DMS153 treated with DMSO at 0.1 percent for 48 hours (cell line): ENCODE data around the gene TNP2.

Experiments used
- DNase-seq: peaks from one replicate; lab custom pipeline; 2025; ENCODE audit not compliant: unreplicated experiment; lab: John Stamatoyannopoulos, UW

Gene TNP2

DNA sequence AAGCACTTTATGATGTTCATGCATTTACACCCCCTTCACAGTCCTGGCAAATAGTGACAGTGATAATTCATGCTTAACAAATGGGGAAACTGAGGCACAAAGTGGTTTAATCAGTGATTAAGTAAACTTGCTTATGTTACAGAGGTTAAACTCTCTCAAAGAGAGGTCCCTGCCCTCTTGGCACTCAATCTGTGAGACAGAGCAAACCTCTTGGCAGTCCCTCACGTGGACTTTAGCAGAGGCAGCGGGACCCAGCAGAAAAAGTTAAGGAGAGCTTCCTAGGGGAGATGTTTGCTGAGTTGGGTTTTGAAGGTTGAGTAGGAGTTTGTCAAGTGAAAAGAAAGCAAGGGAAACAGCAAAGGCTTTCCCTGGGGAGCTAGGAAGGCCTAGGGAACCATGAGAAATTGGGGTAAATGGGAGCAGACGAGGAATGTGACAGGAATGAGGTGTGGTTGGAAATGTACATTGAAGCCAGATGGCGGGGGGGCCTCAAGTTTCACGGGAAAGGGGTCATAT, 23.8 kb downstream of the TNP2 start:
- no peak for DNase-seq

DNA sequence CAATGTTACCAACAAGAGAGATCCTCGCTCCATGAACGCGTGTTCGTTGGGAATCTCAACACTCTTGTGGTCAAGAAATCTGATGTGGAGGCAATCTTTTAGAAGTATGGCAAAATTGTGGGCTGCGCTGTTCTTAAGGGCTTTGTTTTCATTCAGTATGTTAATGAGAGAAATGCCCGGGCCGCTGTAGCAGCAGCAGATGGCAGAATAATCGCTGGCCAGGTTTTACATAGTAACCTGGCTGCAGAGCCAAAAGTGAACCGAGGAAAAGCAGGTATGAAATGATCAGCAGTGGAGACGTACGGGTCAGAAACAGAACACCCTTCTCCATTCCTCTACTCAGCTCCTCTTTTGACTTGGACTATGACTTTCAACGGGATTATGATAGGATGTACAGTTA, 26.5 kb downstream of the TNP2 start:
- DNase-seq: no peak

DNA sequence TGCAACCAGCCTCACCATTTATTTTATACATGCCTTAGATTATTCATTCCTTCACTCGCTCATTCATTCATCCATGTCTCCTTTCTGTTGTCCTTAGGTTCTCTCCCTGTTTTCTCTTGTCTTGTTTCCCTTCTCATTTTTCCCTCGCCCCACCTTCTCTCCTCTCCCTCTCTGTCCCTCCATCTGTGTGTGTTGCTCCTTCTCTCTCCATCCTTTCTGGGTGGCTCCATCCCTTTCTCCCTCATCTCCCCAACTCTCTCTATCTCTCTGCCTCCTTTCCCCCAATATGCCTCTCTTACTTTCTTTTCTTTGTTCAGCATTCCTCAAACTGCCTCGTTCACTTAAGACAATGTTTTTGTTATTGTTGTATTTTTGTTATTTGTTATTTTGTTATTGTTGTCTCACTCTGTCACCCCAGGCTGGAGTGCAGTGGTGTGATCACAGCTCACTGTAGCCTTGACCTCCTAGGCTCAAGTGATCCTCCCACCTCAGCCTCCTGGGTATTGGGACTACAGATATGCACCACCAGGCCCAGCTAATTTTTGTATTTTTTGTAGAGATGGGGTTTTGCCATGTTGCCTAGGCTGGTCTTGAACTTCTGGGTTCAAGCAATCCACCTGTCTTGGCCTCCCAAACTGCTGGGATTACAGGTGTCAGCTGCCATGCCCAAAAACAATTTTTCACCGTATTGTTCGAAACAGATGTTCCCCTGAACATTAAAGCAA, 27.5 kb downstream of the TNP2 start:
- no peak for DNase-seq

DNA sequence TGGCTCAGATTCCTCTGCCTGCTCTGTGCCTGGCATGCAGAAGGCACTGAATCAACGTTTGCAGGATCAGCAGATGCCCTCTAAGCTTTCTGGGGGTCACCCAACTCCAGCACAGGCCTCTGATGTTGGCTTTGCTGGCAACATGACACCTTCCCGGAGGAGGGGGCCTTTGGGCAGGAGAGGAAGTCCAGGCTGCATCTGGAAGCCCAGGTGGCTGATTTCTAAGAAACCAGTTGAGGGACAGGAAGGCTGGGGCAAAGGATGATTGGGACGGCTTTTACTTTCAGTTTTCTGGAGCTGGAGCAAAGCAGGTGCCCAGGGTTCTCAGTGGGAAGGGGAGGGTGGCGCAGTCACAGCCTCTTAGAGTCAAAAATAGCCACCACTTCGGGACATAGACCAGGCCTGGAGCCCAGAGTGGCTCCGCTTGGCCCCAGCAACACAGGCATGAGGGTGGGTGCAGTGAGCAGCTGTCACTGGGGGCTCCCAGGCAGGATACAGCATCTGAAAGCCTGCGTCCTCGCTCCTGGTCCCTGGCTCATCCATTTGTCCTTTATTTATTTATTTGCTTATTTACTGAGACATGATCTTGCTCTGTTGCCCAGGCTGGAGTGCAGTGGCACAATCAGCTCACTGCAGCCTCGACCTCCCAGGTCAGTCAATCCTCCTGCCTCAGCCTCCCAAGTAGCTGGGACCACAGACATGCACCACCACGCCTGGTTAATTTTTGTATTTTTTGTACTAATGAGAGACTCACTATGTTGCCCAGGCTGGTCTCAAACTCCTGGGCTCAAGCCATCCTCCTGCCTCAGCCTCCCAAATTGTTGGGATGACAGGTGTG, 28.3 kb downstream of the TNP2 start:
- no peak for DNase-seq

DNA sequence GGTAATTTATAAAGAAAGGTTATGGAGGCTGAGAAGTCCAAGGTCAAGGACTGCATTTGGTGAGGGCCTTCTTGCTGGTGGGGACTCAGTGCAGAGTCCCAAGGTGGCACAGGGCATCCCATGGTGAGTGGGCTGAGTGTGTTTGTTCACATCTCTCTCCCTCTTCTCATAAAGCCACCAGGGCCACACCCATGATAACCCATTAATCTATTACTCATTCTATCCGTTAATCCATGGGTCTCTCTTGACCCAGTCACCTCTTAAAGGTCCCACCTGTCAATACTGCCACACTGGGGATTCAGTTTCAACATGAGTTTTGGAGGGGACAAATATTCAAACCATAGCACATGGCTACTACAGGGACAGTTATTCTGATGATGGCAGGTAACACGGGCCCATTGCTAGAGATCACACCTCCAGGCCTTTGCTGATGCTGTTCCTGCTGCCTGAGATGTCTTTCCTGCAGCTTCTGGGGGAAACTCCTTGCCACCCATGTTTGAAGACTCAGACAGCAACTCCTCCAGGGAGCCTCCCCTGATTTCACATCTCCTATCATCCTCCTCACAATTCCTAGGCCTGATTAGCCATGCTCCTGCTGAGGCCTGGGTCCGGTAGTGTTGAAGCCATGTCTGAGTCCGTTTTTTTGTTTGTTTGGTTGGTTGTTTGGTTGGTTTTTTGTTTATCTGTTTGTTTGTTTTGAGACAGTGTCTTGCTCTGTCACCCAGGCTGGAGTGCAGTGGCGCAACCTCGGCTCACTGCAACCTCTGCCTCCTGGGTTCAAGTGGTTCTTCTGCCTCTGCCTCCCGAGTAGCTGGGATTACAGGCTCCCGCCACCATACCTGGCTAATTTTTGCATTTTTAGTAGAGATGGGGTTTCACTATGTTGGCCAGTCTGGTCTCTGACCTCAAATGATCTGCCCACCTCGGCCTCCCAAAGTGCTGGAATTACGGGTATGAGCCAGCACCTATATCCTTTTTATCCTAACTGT, 29.2 kb downstream of the TNP2 start:
- DNase-seq: no peak

DNA sequence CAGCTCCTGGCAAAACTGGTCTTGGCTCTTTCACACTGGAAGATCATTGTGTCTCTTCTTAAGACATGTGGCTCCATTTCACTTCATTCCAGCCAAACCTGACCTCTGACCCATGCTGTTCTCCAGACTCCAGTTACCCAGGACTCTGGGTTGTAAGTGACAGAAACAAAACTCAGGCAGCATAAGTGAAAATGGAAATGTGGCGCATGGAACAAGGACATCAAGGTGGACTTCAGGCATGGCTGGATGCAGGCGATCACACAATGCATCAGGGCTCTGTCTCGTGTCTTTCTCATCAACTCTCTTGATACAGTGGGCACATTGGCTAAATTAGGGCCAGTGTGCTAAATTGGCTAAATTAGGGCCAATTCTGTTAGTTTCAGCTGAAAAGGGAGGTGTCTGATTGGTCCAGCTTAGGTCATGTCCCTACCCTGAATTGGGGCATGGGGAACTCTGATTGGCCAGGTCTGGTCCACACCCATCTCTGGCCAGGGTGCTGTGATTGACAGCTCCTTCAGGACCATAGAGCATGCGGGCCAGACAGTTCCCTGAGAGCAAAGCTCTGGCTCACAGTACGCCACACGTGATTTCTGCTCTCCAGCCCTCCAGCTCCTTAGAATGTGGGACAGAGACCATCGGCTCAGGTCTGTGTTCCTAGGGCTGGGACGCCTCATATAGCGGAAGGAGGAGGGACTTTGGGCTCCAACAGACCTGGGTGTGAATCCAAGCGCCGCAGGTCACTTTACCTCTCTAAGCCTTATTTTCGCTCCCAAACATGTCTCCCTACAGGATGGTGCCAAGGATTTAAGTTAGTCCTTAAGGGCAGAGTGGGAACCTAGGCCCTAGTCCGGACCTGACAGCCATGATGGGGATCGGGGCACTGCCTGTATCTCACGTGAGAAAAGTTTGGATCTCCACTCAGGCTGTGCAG, 30.6 kb downstream of the TNP2 start:
- DNase-seq: no peak

DNA sequence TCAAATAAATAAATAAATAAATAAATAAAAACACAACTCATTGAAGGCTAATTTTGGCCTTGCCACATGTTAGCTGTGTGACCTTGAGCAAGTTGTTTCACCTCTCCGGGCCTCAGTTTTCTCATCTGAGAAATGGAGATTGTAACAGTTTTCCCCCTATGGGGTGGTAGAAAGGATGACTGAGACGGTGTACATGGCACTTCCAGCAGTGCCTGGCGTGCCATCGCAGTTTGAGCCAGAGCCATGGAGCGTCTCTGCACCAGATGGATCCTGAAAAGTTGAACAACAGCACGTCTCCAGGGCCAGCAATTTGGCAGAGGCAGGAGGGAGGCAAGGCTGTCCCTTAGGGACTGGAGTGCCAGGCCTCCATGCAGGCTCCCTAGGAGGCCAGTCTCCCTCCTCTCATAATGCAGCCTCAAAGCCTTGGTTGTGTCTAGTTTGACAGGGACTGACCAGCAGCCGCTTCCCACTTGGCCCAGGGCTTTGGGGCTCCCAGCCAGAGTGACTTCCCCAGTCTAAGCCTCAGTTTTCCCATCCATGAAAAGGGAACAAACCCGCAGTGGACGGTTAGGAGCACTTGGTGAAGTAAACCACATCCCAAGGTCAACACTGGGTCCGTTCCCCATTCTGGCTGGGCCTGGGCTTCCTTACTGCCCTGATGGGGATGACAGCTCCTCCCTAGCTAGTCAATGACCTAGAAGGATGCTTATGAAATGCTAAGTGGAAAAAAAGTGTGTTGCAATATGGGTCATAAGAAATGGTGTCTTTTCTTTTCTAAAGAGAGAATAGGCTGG, 32.5 kb downstream of the TNP2 start:
- no peak for DNase-seq

DNA sequence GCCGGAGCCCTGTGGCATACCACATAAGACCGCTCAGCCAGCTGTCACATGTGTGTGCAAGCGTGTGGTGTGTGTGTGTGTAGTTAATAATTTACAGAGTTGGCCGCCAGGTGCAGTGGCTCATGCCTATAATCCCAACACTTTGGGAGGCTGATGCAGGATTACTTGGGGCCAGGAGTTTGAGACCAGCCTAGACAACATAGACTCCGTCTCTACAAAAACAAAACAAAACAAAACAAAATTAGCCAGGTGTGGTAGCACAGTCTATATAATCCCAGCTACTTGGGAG, 33.5 kb downstream of the TNP2 start:
- no peak for DNase-seq

DNA sequence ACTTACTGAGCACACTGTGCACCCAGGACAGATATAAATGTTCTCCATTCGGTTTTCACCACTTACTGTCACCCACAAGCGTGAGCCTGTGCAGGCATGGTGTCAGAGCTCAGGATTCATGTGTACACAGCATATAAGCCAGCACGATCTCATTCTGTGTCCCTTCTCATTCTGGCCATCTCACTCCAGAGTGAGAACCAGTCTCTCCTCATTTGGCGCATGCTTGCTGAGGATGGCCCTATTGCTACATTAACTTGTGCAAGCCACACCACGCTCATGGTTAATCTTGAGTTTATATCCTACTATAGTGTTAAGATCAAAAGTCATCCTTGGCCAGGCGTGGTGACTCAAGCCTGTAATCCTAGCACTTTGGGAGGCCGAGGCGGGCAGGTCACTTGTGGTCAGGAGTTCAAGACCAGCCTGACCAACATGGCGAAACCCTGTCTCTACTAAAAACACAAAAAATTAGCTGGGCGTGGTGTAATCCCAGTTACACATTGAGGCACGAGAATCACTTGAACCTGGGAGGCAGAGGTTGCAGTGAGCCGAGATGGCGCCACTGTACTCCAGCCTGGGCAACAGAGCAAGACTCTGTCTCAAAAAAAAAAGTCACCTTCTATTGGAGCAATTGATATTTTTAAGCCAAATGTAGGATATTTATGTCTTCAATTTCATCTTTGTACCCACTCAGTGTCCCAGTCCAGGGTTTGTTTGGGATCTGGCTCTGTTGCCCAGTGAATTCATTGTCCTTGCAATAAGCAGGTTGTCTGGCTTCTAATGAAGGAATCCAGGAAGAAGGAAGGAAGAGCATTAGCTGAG, 34.0 kb downstream of the TNP2 start:
- no peak for DNase-seq

DNA sequence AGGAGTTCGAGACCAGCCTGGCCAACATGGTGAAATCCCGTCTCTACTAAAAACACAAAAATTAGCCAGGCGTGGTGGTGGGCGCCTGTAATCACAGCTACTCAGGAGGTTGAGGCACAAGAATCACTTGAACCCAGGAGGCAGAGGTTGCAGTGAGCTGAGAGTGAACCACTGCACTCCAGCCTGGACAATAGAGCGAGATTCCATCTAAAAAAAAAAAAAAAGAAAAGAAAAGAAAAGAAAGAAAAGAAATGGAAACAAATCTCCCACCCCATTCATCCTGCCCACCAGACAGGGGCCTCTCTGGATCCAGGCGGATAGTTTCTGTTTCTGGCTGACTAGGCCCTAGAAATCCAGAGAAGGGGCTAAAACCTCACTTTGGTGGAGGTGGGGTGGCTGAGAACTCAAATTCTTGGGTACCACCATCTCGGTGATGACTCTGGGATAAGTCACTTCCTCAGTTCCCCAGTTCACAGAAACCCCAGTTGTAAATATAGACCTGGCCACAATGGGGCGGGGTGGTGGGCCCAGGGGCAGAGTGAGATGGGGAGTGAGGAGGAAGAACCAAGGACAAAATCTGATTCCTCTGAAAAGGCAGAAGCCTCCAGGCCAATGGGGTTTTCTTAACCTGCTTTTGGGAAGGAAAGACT, 35.3 kb downstream of the TNP2 start:
- DNase-seq: no peak

DNA sequence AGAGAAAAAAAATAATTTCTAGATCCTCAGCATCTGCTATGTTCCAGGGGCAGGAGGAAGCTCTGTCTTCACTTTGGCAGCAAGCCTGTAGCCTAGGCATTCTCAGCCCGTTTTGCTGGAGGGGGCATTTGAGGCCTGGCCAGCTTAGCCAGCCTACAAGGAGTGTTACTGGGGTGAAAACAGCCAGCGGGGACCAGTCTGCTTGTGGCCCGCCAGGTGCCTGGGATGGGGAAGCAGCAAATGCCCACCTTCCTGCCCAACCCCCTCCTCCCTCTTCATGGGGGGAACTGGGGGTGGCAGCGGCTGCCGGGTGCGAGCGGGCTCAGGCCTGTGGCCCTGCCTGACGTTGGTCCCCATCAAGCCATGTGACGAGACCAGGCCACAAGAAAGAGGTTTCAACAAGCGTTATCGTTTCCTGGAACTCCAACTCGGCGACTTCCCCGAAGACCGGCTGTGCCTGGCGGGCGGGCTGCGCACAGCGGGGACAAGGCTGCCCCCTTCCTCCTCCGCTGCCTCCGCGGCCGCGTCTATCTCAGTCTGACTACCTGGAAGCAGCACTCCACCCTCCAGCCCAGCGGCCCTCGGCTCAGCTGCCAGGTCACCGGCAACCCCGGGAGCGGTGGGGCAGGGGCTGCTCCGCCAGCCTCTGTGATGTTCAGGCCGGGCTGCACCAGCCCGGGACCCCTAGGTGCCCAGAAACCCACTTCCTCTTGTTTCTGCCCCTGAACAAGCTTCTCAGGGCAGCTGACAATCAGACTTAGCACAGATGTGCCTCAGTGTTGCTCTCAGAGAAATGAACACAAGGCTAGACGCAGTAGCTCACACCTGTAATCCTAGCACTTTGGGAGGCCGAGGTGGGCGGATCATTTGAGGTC, 36.0 kb downstream of the TNP2 start:
- no peak for DNase-seq

DNA sequence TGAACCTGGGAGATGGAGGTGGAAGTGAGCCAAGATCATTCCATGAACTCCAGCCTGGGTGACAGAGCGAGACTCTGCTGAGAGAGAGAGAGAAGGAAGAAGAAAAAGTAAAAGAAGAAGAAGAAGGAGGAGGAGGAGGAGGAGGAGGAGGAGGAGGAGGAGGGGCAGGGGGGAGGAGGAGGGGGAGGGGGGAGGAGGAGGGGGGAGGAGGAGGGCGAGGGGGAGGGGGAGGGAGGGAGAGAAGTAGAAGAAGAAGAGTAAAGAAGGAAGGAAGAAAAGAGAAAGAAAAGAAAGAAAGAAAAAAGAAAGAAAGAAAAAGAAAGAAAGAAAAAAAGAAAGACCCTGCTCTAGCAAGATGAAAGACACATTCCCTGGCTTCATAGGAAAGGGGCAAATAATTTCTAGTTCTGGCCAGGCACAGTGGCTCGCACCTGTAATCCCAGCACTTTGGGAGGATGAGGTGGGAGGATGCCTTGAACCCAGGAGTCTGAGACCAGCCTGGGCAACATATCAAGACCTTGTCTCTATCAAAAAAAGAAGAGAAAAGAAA, 36.7 kb downstream of the TNP2 start:
- DNase-seq: no peak

DNA sequence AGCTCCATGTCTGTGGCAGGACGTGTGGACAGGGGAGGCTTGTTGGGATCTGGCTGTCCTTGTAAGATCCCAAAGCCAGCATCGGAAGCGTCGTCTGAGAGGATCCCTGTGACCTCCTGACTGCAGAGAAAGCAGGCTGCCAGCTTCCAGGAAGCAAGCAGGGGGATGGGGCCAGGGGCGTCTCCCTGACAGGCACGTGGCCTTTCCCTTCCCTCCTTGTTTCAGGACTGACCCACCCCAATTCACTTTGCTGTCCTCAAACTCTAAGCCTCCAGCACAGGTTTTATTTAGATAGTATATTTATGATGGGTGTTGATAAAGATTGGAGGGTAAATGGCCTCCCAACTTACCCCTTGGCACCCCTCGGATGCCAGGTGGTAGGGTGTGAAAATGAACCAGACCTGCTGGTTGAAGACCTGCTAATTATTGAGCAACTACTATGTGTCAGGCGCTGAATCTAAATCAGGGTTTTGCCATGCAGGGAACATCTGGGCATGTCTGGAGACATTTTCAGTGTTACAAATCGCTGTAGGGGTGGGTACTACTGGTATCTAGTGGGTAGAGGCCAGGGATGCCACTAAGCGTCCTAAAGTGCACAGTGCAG, 37.7 kb downstream of the TNP2 start:
- DNase-seq: no peak

DNA sequence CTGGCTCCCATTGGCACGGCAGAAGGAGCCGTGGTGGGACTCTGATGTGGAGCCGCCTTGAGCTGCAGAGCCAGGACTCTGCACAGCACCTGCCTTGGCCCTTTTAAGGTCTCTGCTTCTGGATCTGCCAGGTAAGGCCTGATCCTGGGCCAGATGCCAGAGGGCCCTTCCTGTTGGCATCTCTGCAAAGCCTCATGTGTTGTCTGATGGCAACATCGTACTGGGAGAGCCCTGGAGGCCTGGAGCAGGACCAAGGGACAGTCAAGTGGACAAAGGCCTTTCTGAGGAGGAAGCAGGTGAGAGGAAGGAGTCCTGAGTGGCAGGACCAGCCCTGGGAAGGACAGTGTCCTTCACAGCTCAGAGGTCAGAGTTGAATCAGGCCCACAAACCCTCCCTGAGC, 39.2 kb downstream of the TNP2 start:
- DNase-seq: no peak

DNA sequence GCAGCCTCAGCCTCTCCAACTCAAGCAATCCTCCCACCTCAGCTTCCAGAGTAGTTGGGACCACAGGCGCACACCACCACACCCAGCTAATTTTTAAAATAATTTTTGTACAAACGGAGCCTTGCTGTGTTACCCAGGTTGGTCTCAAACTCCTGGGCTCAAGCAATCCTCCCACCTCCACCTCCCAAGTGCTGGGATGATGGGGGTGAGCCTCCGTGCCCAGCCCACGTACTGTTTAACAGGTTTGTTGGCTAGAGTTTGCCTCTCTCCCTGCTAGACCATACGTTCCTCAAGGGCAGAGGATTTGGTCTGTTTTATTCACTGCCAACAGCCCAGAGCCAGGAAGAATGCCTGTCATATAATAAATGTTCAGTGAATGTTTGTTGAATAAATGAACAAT, 39.7 kb downstream of the TNP2 start:
- no peak for DNase-seq
